GM19193 (cell line): ENCODE data around the gene RHCG.

Experiments
- POLR2A ChIP-seq: IDR thresholded peaks from 4 replicates; pipeline ENCODE4 v1.6.1; 2011; ENCODE audit not compliant: insufficient read depth, insufficient read length; ENCODE audit errors: extremely low read depth

Gene RHCG

GRCh38 chr15:89463113-89463512 is 33.3 kb downstream of the RHCG start:
- TF ChIP-seq POLR2A = no peak

DNA sequence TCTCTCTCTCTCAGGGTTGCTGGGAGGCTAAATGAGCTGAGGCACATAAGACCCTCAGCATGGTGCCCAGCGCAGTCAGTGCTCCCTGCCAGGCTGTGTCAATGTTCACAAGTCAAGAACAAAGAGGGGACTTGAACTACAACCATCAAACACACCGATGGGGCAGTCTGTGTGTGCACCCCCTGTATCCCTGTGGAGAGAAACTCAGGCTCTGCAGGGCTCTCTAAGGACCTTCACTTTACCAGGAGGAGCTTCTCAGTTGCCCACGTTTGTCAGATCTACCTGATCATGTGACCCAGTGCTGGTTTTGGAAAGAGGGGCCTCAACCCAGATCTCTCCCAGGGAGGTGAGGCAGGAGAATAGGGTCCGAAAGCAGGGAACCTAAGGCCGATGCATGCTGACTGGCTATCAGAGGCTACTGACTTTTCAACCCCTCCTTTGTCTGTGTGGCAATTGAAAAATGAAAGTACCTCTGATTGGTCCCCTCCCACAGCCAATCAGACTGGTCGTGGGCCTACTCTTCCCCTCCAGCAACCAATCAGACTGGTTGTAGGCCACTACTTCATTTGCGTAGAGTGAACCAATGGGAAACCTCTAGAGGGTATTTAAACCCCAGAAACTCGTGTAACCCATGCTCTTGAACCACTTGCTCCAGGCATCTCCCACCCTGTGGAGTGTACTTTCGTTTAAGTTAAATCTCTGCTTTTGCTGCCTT is 34.0 kb downstream of the RHCG start:
- no peak for TF ChIP-seq POLR2A

GRCh38 chr15:89461386-89461785 is 35.0 kb downstream of the RHCG start:
- TF ChIP-seq POLR2A = no peak

- no peak for TF ChIP-seq POLR2A
Measured at GRCh38 chr15:89460048-89460447, 36.3 kb downstream of the RHCG start.

DNA sequence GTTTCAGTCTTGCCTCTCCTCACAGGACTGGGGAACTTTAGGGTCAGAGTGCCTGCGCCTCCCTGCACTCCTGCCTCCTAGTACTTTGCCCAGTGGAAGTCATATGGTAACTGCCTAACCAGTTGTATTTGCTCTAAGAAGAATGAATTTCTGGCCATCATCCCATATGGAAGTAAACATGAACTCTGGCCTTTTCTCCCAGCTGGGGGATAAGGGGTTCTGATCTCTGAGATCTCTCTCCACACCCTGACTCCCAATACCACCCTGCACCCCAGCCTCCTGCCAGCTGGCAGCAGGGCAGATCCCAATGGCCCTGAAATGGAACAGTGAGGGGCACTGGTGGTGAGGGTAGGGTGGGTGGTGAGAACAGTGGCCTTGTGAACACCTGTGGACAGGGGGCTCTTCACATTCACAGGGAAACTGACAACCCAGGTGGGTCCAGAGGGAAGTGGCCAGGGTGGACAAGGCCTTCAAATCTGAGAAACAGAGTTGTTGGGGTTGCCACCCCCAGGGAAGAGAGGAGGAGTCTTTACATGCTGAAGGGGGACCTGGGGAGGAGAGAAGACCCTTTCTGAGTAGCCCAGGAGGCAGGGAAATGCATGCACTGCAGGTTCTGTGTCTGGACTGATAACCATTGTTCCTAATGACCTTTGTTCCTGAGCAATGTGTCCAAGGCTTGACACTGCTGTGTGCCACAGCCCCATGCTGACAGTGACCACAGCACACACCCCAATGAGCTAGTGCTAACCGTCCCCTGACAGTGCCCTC is 36.9 kb downstream of the RHCG start:
- no peak for TF ChIP-seq POLR2A

GRCh38 chr15:89458440-89458839 is 37.9 kb downstream of the RHCG start:
- no peak for TF ChIP-seq POLR2A

DNA sequence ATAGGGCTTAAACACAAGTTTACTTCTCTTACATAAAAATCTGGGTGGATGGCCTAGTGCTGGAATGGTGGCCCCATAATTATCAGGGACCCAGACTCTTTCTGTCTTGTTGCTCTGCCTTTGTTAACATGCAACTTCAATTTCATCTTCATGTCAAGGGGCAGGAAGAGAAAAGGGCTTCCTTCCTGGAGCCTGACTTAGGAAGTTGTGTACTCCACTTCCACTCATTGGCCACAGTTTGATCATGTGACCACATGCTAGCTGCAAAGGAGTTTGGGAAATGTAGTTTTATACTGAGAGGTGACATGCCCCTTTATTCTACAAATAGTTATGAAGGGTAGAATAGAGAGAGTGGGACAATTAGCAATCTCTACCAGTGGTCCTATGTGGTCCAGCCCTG is 39.3 kb downstream of the RHCG start:
- TF ChIP-seq POLR2A = no peak

DNA sequence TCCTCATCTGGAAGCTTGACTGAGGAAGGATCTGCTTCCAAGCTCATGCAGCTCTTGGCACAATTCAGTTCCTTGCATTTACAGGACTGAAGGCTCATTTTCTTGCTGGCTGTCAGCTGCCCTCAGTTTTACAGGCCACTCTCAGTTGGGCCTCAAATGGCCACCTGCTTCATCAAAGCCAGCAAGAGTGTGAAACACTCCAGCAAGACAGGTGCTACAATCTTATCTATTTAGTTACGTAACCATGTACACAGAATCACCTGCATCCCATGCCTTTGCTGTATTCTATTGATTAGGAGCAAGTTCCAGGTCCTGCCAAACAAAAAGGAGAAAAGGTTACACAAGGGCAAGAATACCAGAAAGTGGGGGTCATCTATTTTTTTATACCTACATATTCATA is 40.8 kb downstream of the RHCG start:
- no peak for TF ChIP-seq POLR2A

- no peak for TF ChIP-seq POLR2A
Measured at GRCh38 chr15:89452330-89452836, 44.0 kb downstream of the RHCG start.

GRCh38 chr15:89451846-89452245 is 44.5 kb downstream of the RHCG start:
- TF ChIP-seq POLR2A = no peak

GRCh38 chr15:89450076-89451006 is 46.0 kb downstream of the RHCG start:
- no peak for TF ChIP-seq POLR2A

GRCh38 chr15:89448825-89449224 is 47.6 kb downstream of the RHCG start:
- TF ChIP-seq POLR2A = no peak

GRCh38 chr15:89447676-89448075 is 48.7 kb downstream of the RHCG start:
- no peak for TF ChIP-seq POLR2A

DNA sequence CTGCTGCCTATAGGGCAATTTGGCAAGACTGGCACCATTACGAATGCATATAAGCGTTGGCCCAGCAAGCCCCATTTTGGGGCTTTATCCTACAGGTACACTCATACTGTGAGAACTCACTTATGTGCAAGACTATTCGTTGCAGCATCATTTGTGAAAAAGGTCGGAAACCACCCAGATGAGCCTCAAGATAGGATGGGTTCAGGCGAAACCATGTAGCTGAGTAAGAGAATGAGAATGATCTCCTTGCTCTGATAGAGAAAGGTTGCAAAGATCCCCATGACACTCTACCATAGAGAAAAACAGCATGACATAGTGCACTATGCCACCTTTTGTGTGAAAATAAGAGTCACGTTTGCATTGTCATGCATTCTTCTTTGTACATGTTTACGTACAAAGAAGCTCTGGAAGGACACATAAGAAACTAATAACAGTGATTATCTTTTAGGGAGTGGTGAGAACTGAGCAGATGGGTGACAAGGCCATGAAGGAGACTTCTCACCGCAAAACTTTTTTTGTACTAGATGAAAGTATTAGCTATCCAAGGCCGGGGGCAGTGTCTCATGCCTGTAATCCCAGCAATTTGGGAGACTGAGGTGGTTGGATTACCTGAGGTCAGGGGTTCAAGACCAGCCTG is 50.0 kb downstream of the RHCG start:
- TF ChIP-seq POLR2A = no peak
